HepG2 (cell line): ENCODE measurements around the gene TSKU. TPM values are rescaled to one million over a fixed set of nuclear protein-coding genes. Genes with fewer than 3 reads are reported as not detected.

Source experiments
- NCOR1 ChIP-seq: fragments of 200-600 bp; sonication (generic); IDR thresholded peaks from 2 replicates; pipeline ENCODE4 v1.7.0; 2017; ENCODE audit warnings: antibody characterized with exemption, low read length, borderline replicate concordance
- TCF7L2 ChIP-seq: IDR thresholded peaks from 2 replicates; pipeline ENCODE4 v1.6.1; 2011; ENCODE audit warnings: mild to moderate bottlenecking, low read depth, low read length, moderate library complexity
- TOPORS ChIP-seq: sonication (generic); formaldehyde crosslinking; IDR thresholded peaks from 2 replicates; pipeline ENCODE4 v1.8.0; 2023; ENCODE audit warnings: mild to moderate bottlenecking, missing genetic modification reagents
- ZNF124 ChIP-seq: sonication (generic); formaldehyde crosslinking; IDR thresholded peaks from 2 replicates; pipeline ENCODE4 v1.4.0; 2020; ENCODE audit warnings: missing genetic modification reagents
- ZNF225 ChIP-seq: sonication (generic); formaldehyde crosslinking; IDR thresholded peaks from 2 replicates; pipeline ENCODE4 v1.4.0; 2020; ENCODE audit warnings: mild to moderate bottlenecking, missing genetic modification reagents
- ZNF296 ChIP-seq: sonication (generic); formaldehyde crosslinking; conservative IDR thresholded peaks from 2 replicates; pipeline ENCODE4 v1.5.0; 2020; ENCODE audit warnings: mild to moderate bottlenecking, missing genetic modification reagents
- ZNF326 ChIP-seq: sonication (generic); formaldehyde crosslinking; IDR thresholded peaks from 2 replicates; pipeline ENCODE4 v1.4.0; 2020; ENCODE audit warnings: missing genetic modification reagents, borderline replicate concordance
- ZNF619 ChIP-seq: sonication (generic); formaldehyde crosslinking; IDR thresholded peaks from 2 replicates; pipeline ENCODE4 v1.4.0; 2020; ENCODE audit warnings: mild to moderate bottlenecking, missing genetic modification reagents
- polyA plus RNA-seq, 8 experiments: library from polyadenylated mRNA; depleted of rRNA in 3 of 8; stranded (reverse) in 7 of 8; unstranded in 1 of 8; fragments of >200 nt; fragmentation: Illumina TruSeq in 4 of 8; extraction: Trizol in 4 of 8; gene quantifications; 2 replicates each; pipeline versions ENCODE4 v1.2.1 to v1.2.3, GENCODE V29; 2011 to 2016; ENCODE audit warnings: low read depth in 4 of 8, missing spikeins in 1 of 8, mixed read lengths in 1 of 8; ENCODE audit not compliant: insufficient read depth in 1 of 8
- total RNA-seq, 5 experiments: library from RNA; depleted of rRNA; stranded (reverse); fragments of >200 nt; fragmentation: Illumina TruSeq; extraction: Trizol; gene quantifications; 2 replicates each; pipeline ENCODE4 v1.2.3, GENCODE V29; 2016; ENCODE audit warnings: low read depth in 1 of 5
- TF ChIP-seq, protein P1 (sequence below), 2 experiments: sonication (generic) in 1 of 2; formaldehyde crosslinking in 1 of 2; IDR thresholded peaks; 2 replicates each; pipeline versions ENCODE4 v1.5.1 to v1.6.1; 2011 to 2020; ENCODE audit warnings: borderline replicate concordance in 1 of 2, low read depth in 1 of 2, low read length in 1 of 2, mild to moderate bottlenecking in 1 of 2, missing genetic modification reagents in 1 of 2, moderate library complexity in 1 of 2

Gene TSKU
- total and polyA plus RNA-seq, 2 of the 13 experiments (the other 11 are each of a cell fraction or from before 2014, with no cell fraction given) = 20.3 to 21.4 TPM

- no peak for TF ChIP-seq ZNF619 (CRISPR knock-in tag)
- TF ChIP-seq ZNF326 (CRISPR knock-in tag) = no peak
- TF ChIP-seq ZNF124 (CRISPR knock-in tag) = no peak
- TF ChIP-seq, protein P1, sequence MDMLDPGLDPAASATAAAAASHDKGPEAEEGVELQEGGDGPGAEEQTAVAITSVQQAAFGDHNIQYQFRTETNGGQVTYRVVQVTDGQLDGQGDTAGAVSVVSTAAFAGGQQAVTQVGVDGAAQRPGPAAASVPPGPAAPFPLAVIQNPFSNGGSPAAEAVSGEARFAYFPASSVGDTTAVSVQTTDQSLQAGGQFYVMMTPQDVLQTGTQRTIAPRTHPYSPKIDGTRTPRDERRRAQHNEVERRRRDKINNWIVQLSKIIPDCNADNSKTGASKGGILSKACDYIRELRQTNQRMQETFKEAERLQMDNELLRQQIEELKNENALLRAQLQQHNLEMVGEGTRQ (IDR thresholded peaks at IDR 0.05; ENCODE audit: low read depth, low read length) = peak; percentile 48
- TF ChIP-seq, protein P1 (CRISPR knock-in tag; IDR thresholded peaks at IDR 0.05; ENCODE audit: borderline replicate concordance) = no peak
- no peak for TF ChIP-seq ZNF225 (CRISPR knock-in tag)
- 0 out of 2 replicates have a peak, but pooled peaks have one; percentile 42 for TF ChIP-seq TOPORS (CRISPR knock-in tag)
- TF ChIP-seq TCF7L2 = no peak
- TF ChIP-seq NCOR1 = no peak
- no peak for TF ChIP-seq ZNF296
Observed at GRCh38 chr11:76769645-76770586, 13.2 kb upstream of the TSKU start (continued).
